Psoas muscle (tissue), 8 donors: ENCODE measurements around the gene RNU5D-1. TPM values are rescaled to one million over a fixed set of nuclear protein-coding genes. Genes with fewer than 3 reads are reported as not detected.

Experiments
- ATAC-seq, 4 donors: fragments of 200-7000 bp; cut with Tn5 transposase; one replicate each; pipeline ENCODE4 v1.9.1; 2020; ENCODE audit warnings: moderate library complexity in 3 of 4, mild to moderate bottlenecking in 2 of 4
- DNase-seq, 2 donors: peaks; one replicate each; pipeline ENCODE4 v3.0.0-alpha.2; 2020
- H3K27ac ChIP-seq: fragments of 200-600 bp; one replicate; pipeline ENCODE4 v1.8.0; 2022
- H3K27me3 ChIP-seq, 3 donors: fragments of 200-600 bp in 1 of 3; one replicate each; pipeline versions ENCODE4 v1.6.1 to v1.8.0; 2013 to 2022; ENCODE audit warnings: low read length in 2 of 3, mild to moderate bottlenecking in 2 of 3, moderate library complexity in 1 of 3; ENCODE audit not compliant: insufficient read depth in 3 of 3
- H3K36me3 ChIP-seq, 2 donors: fragments of 200-600 bp in 1 of 2; one replicate each; pipeline versions ENCODE4 v1.6.1 to v1.8.0; 2013 to 2022; ENCODE audit warnings: low read depth in 1 of 2, mild to moderate bottlenecking in 1 of 2, moderate library complexity in 1 of 2; ENCODE audit not compliant: insufficient read depth in 1 of 2
- H3K4me1 ChIP-seq: fragments of 200-600 bp; one replicate; pipeline ENCODE4 v1.8.0; 2022
- H3K4me3 ChIP-seq: fragments of 200-600 bp; one replicate; pipeline ENCODE4 v1.8.0; 2022; ENCODE audit warnings: mild to moderate bottlenecking
- H3K9me3 ChIP-seq: fragments of 200-600 bp; one replicate; pipeline ENCODE4 v1.8.0; 2022
- WGBS, 3 donors: extraction: QIAGEN DNeasy Blood & Tissue Kit; methylation state at CpG; one replicate each; pipeline versions ENCODE4 v1.1.6 to v1.1.7; 2013; 5-methylcytosine and 5-hydroxymethylcytosine counted together
- intact Hi-C, 2 donors: fragments of 100-400 bp; cut with DNase I; formaldehyde crosslinking; loops; one replicate each; pipeline versions ENCODE4 v1.11.0 to v1.14.2; 2022
- polyA plus RNA-seq, 3 donors: library from polyadenylated mRNA; stranded (reverse); fragments of 200-250 nt; gene quantifications; one replicate each; pipeline ENCODE4 v1.2.3, GENCODE V29; 2013
- total RNA-seq, 4 donors: library from RNA; stranded (reverse); fragmentation: NEBNext Ultra II Directional in 2 of 4; extraction: Animal tissue kit (Norgen Biotek cat#: 25700) in 2 of 4; gene quantifications; one replicate each; pipeline versions ENCODE4 v1.2.1 to v1.2.4, GENCODE V29; 2021 to 2023
- TF ChIP-seq, protein P1 (sequence below): fragments of 200-600 bp; IDR thresholded peaks from one replicate; pipeline ENCODE4 v1.8.0; 2022; ENCODE audit warnings: antibody characterized with exemption
- donor health status: healthy with polysubstance abuse.
- donor health status: DM: no; HTN: no; CAD: no; lungs with moderate emphysema.
- donor health status: Bipolar disorder and iron deficiency.
- donor health status: healthy.
- donor health status: DM: yes; HTN: yes; CAD: no.
- donor health status: DM: no; HTN: no; CAD: no.
- donor health status: DM: no; HTN: no; CAD: no.
- donor health status: DM: yes; HTN: yes; CAD: no.

Gene RNU5D-1
- total and polyA plus RNA-seq, 7 donors: not detected

DNA sequence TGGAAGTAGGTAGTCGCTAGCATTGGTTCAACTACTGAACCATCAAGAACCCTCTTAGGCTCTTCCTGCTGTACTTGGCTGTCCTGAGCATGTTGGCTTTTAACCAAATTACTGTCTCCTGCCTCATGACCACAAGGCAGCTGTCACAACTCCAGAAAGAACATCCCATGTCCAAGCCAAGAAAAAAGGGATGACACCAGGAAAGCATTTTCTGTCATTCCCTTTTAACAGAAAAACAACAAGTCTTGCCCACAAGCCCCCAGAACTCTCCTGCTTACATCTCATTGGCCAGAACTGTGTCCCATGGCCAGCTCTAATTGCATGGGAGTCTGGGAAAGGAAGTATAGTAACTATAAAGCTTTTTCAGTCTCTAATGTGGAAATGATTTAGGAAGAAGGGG, 2.4 kb upstream of the RNU5D-1 start:
- Histone ChIP-seq H3K27ac (peak overlapping the region; percentile 54), H3K9me3 (no peaks in the 10 kb centered on the region), H3K36me3 (no peaks in the 10 kb centered on the region), H3K27me3 (no peaks in the 10 kb centered on the region), H3K4me3 (no peak overlapping the region), H3K4me1 (peaks cover 10% of the 10 kb centered on the region)
- intact Hi-C loops: loop anchor here in 1 of 2 donors (2.0 kb wide), 1 partner anchor 41 kb away; the partner anchor contains the start of gene RPS8
- TF ChIP-seq, protein P1, sequence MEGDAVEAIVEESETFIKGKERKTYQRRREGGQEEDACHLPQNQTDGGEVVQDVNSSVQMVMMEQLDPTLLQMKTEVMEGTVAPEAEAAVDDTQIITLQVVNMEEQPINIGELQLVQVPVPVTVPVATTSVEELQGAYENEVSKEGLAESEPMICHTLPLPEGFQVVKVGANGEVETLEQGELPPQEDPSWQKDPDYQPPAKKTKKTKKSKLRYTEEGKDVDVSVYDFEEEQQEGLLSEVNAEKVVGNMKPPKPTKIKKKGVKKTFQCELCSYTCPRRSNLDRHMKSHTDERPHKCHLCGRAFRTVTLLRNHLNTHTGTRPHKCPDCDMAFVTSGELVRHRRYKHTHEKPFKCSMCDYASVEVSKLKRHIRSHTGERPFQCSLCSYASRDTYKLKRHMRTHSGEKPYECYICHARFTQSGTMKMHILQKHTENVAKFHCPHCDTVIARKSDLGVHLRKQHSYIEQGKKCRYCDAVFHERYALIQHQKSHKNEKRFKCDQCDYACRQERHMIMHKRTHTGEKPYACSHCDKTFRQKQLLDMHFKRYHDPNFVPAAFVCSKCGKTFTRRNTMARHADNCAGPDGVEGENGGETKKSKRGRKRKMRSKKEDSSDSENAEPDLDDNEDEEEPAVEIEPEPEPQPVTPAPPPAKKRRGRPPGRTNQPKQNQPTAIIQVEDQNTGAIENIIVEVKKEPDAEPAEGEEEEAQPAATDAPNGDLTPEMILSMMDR: no peak
- WGBS, 3 donors: 5 to 17% (median 15%) methylated on average over 1 of the region's 1 CpG
- ATAC-seq (peak; percentile 52 to 63 (median 58)), DNase-seq (no peak)

DNA sequence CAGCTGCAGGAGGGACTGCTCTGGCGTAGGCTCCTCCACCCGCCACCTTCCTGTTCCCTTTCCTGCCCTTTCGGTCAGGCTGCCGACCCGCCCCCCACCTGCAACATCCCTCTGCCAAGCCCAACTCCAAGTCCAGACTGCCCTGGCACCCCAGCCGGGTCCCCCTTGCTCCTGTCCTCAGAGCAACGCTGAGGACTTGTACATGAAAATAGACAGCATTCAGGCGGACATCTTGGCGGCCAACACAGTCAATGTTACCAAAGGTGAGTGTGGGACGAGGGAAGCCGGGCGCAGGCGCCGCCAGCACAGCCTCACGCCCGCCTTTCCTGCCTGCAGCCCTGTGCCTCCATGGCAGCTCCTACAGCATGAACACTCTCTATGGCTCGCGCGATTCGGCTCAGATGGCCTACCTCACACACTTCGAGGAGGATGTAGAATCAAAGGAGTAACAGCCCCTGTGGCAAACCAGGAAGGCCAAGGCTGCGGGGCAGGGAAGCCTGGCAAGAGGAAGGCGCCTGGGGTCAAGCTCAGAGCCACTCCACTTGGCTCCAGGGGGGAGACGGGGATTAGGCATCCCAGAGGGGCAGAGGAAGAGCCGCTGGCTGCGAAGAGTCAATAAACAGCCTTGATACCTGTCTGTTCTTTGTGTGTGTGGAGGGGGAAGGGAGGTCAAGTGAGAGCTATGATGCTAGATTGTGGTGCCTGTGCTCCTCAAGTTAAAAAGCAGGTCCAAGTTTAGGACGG, 5.8 kb downstream of the RNU5D-1 start:
- Histone ChIP-seq H3K36me3 (no peaks in the 10 kb centered on the region), H3K27ac (no peak overlapping the region), H3K9me3 (no peaks in the 10 kb centered on the region), H3K4me3 (no peak overlapping the region), H3K4me1 (no peaks in the 10 kb centered on the region), H3K27me3 (no peaks in the 10 kb centered on the region)
- intact Hi-C loops: no loop called here
- ATAC-seq (no peak), DNase-seq (no peak)
- TF ChIP-seq, protein P1: no peak
- WGBS, 3 donors: 84 to 86% (median 85%) methylated on average over 25 to 27 of the region's 27 CpGs

DNA sequence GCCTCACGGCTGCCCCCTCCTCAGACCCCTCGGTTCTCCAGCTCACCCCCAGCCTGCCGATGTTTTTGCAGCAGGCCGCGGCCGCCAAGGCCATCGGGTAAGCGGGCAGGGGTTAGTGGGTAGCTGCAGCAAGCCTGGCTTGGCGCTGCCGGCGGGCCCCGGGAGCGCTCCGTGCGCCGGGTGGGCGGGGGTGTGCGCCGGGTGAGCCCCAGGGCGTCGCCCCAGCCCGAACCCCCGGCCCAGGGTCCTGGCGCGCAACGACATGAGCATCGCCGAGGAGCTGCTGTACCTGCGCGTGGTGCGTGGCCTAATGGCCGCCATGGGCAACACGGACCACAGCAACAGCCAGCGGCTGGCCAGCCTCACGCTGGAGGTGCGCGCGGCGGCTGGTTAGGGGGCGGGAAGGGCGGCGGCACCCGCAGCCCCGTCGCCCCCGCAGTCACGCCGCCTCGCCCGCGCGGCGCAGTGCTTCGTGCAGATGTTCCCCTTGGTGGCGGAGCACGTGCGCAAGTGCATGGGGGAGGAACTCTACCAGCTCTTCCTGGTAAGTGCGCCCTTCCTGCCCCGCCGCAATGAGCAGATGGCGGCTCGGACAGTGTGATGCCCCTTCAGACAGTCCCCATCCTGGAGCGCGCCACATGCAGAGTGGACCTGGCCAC, 6.5 kb downstream of the RNU5D-1 start:
- Histone ChIP-seq H3K27me3 (no peaks in the 10 kb centered on the region), H3K9me3 (no peaks in the 10 kb centered on the region), H3K4me1 (no peaks in the 10 kb centered on the region), H3K4me3 (no peak overlapping the region), H3K36me3 (no peaks in the 10 kb centered on the region), H3K27ac (no peak overlapping the region)
- ATAC-seq (no peak), DNase-seq (no peak)
- TF ChIP-seq, protein P1: no peak
- WGBS, 3 donors: 83 to 87% (median 84%) methylated on average over 55 to 64 of the region's 64 CpGs
- intact Hi-C loops: no loop called here

DNA sequence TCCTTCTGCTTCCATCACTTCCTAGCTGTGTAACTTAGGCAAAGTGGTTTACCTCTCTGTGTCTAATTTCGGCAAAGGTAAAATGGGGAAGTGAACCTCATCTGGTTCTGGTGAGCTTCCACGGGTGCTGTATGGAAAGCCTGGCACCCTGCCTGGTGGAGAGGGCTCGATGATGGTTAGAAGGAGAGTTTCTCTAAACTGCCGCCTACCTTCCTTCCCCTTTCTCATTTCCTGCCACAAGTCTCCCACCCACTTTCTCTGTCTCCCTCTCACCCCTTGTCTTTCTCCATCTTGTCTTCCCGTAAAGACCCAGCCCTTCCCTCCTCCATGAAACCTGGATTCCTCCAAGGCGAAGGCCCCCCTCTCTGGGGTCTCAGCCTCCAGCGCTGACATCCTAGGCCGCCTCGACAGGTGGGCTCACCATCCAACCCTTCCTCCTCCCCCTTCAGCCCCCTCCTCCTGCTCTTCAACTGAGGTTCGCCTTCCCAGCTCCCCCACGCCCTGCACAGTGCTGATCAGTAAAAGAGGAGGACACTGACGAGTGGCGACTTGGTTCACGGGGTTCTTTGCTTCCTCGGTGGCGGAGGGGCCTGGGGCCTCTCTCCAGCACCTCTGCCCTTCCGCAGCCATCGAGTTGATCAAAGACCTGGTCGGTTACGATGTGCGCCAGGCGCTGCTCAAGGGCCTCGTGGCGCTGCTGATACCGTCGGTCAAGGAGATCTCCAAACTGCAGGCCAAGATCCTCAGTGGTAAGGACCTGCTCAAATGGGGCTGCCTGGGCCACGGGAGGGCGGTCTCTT, 7.3 kb downstream of the RNU5D-1 start:
- TF ChIP-seq, protein P1: no peak
- no peak overlapping the region for H3K4me3 ChIP-seq
- WGBS, 3 donors: 83 to 89% (median 86%) methylated on average over 28 of the region's 28 CpGs
- no peaks in the 10 kb centered on the region for H3K4me1 ChIP-seq
- no peaks in the 10 kb centered on the region for H3K36me3 ChIP-seq
- intact Hi-C loops: no loop called here
- ATAC-seq: no peak
- H3K27me3 ChIP-seq: no peaks in the 10 kb centered on the region
- H3K27ac ChIP-seq: no peak overlapping the region
- DNase-seq: no peak
- no peaks in the 10 kb centered on the region for H3K9me3 ChIP-seq
